ENCODE results near the gene ARHGAP23.

Gene ARHGAP23

GRCh38 chr17:38554430-38555350 is 126.4 kb downstream of the ARHGAP23 start:
- DNase-seq, result no peak

GRCh38 chr17:38556239-38556638 is 128.0 kb downstream of the ARHGAP23 start:
- DNase-seq, result no peak

- DNase-seq, result no peak
Observed at GRCh38 chr17:38557396-38557795, 129.1 kb downstream of the ARHGAP23 start.

DNA sequence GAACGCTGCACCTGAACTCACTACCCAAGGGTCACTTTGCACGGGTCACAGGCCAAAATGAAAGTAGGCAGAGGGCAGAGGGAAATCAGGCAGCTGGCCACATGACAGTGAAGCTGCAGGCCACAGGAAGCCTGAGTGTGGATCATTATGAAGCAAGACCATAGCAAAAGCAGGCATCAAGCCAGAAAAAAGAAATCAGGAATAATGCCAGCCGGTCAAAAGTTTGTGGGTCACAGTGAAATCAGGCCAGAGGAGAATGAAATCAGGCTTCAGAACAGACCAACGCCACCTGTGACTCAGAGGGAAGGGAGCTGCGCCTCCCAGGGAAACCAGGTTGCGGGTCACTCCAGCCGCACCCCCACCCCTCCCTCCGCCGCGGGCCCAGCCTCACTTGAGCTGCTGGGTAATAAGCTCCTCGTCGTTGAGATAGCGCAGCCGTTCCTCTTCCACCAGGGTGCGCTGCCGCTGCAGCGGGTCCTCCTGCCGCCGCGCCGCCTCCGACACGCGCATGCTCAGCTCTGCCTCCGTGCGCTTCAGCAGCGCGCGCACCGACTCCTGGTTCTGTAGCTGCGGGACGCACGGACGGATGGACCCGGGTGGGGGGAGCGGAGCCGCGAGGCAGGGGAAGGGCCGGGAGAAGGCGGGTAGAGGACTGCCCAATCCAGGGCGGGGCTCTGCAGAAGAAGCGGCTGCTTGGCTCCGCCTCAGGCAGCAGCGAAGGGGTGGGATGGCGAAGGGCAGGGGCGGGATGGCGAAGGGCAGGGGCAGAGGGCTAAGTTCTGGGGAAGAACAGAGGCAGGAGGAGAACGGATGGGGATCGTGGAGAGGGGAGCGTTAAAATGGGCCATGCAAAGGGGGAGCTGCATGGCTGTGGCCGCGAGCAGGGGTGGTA is 129.8 kb downstream of the ARHGAP23 start:
- DNase-seq, result peak; percentile 85

DNA sequence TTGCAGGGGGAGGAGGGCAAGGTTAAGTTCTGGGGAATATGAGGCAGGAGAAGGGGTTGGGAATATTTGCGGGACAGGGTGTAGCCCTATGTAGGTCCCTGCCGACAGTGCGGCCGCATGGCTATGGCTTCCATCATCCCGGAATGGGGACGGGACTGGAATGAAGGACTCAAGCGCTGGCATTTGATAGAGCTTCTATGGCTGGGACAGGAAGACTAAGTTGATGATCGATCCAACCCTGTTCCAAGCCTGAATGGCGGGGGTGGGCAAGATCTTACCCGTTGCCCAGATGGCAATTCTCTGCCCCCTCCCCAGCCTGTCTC is 130.4 kb downstream of the ARHGAP23 start:
- no peak for DNase-seq

- peak; percentile 89 for DNase-seq
Observed at GRCh38 chr17:38559051-38559879, 131.0 kb downstream of the ARHGAP23 start.

DNA sequence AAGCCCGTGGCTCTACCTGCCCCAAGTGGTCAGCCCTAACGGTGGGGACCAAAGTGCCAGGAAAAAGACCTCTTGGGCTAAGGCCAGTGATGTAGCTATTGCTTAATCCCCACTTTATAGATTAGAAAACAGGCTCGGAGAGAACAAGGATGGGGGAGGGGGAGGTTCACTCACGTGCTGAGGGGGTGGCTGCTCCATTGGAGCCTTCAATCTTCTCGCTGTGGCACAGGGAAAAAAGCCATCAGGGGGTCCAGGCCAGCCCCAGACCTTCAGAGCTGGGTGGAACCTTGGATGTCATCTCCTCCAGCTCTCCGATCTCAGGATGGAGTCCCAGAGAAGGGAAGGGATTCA is 131.6 kb downstream of the ARHGAP23 start:
- DNase-seq, result no peak

DNA sequence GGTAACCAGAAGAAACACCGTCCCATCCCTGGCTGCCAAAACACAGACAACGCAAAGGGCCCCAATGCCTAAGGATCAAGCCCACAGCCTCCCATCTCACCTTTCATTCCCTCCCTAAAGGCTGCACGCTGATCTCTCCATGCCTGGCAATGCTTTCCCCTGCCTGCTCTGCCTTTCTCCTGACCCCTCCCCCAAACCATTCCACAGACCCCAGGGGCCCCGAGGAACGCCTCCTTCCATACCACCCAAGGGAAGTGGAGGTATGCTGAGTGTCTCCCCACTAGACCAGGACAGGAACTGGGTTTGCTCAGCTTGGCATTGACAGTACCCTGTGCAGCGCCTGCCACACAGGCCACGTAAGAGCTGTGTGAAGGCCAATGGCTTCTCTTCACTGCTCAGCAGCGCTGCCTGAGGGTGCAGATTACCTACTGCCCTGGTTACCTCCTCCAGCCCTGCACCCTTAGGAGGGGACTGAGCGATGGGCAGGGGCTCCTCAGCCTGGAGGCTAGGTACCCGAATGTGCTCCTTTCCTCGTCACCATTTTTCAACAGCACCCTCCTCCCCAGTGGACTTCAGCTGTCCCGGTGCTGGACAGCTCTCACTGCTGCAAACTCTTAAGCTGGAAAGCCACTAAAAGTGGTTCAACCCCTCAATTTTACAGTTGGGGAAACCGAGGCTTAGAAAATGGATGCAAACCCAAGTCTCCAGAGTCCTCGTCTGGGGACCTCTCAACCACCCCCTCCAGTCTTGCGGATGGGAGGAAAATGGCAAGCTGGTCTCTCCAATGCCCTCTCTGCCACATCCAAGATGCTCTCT is 132.4 kb downstream of the ARHGAP23 start:
- no peak for DNase-seq

DNA sequence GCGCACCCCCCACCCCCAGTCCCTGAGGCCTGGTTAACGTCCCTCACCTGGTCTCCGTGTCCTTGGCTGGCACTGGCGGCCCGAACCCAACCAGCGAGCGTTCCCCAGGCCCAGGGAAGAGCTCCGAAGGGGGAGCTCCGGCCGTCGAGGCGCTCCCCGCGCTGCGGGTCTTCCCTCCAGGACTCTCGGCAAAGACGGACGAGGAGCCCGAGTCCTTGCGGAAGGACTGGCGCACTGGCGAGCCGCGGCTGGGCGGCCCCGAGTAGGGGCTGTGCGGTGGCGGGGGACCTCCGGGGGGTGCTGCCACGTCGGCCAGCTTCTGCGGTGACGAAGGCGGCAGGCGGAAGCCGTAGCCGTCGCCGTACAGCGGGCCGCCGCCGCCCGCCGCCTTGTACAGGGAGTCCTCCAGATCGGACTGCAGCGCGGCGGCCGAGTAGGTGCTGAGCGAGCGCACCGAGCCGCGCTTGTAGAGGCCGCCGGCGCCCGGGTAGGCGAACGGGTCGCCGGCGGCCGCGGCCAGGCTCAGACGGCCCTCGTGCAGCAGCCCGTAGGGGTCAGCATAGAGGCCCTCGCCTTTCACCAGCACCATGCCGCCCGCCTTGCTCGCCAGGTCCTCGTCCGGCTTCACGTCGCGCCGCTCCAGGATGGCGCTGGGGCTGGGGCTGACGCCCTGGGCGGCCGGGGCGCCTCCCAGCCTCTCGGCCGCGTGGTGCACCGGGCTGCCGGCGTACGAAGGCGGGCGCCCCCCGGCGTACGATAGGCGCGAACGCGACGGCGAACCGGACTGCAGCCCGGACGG is 133.4 kb downstream of the ARHGAP23 start:
- DNase-seq, result no peak
